Stomach (tissue), 9 donors: Measurements from ENCODE around the gene STK17A. TPM values are rescaled to one million over a fixed set of nuclear protein-coding genes. Genes with fewer than 3 reads are reported as not detected.
A peak's percentile ranks its signal among the peaks of the same experiment; 100 is the strongest.

ENCODE experiments used
- DNase-seq, 2 donors: peaks; one replicate each; pipeline versions ENCODE4 v3.0.0 to v3.0.0-alpha.2; 2013 to 2019
- H3K27ac ChIP-seq, 5 donors: fragments of 200-600 bp in 4 of 5; sonication (generic) in 4 of 5; one replicate each; pipeline ENCODE4 v1.5.1; 2013 to 2019; ENCODE audit warnings: mild to moderate bottlenecking in 1 of 5, moderate library complexity in 1 of 5
- H3K27me3 ChIP-seq, 3 donors: fragments of 200-600 bp; sonication (generic); one replicate each; pipeline ENCODE4 v1.5.1; 2017 to 2019; ENCODE audit warnings: mixed run types in 1 of 3
- H3K36me3 ChIP-seq, 4 donors: fragments of 200-600 bp; sonication (generic); 1 replicate in 3 of 4; 2 replicates in 1 of 4; pipeline ENCODE4 v1.5.1; 2016 to 2019
- H3K4me1 ChIP-seq, 4 donors: fragments of 200-600 bp; sonication (generic); one replicate each; pipeline ENCODE4 v1.5.1; 2016 to 2019
- H3K4me3 ChIP-seq, 4 donors: fragments of 200-600 bp; sonication (generic) in 3 of 4; one replicate each; pipeline ENCODE4 v1.5.1; 2016 to 2019; ENCODE audit warnings: mild to moderate bottlenecking in 1 of 4
- H3K9me3 ChIP-seq, 4 donors: fragments of 200-600 bp; sonication (generic); one replicate each; pipeline ENCODE4 v1.5.1; 2016 to 2019
- EP300 ChIP-seq: sonication (generic); formaldehyde crosslinking; IDR thresholded peaks from one replicate; pipeline ENCODE4 v1.6.1; 2017; ENCODE audit warnings: antibody characterized with exemption
- POLR2A ChIP-seq, 4 donors: fragments of 450-650 bp; IDR thresholded peaks; one replicate each; pipeline ENCODE4 v1.6.1; 2016; ENCODE audit warnings: antibody characterized with exemption in 4 of 4, control low read depth in 2 of 4, mild to moderate bottlenecking in 1 of 4, moderate library complexity in 1 of 4
- POLR2AphosphoS5 ChIP-seq, 3 donors: sonication (generic); formaldehyde crosslinking; IDR thresholded peaks; one replicate each; pipeline ENCODE4 v1.6.1; 2016; ENCODE audit warnings: antibody characterized with exemption in 3 of 3
- WGBS, 5 donors: extraction: QIAGEN DNeasy Blood & Tissue Kit in 3 of 5; methylation state at CpG; one replicate each; pipeline versions ENCODE4 v1.1.5 to v1.1.7; 2013 to 2018; 5-methylcytosine and 5-hydroxymethylcytosine counted together
- intact Hi-C: fragments of 100-400 bp; cut with DNase I; formaldehyde crosslinking; loops from one replicate; pipeline ENCODE4 v1.15.1; 2023; ENCODE audit warnings: low total_unique reads
- polyA plus RNA-seq, 3 donors: library from polyadenylated mRNA; stranded (reverse); fragments of 200-250 nt; gene quantifications; one replicate each; pipeline ENCODE4 v1.2.3, GENCODE V29; 2013
- total RNA-seq, 5 donors: library from RNA; depleted of rRNA; stranded (reverse); fragments of >200 nt; gene quantifications; one replicate each; pipeline versions ENCODE4 v1.1.0 to v1.2.3, GENCODE V29; 2014 to 2016
- TF ChIP-seq, protein P1 (sequence below), 7 experiments: fragments of 450-650 bp in 4 of 7; fragments of 200-600 bp in 3 of 7; sonication (generic) in 3 of 7; IDR thresholded peaks; one replicate each; pipeline ENCODE4 v1.5.1; 2016 to 2019; ENCODE audit warnings: antibody characterized with exemption in 7 of 7, control low read depth in 2 of 7, mild to moderate bottlenecking in 1 of 7
- donor health status: healthy with polysubstance abuse.
- donor health status: Bipolar disorder and iron deficiency.
- donor health status: healthy.

STK17A gene
- total and polyA plus RNA-seq, 8 donors = 6.3 to 33.0 (median 27.0) TPM

DNA sequence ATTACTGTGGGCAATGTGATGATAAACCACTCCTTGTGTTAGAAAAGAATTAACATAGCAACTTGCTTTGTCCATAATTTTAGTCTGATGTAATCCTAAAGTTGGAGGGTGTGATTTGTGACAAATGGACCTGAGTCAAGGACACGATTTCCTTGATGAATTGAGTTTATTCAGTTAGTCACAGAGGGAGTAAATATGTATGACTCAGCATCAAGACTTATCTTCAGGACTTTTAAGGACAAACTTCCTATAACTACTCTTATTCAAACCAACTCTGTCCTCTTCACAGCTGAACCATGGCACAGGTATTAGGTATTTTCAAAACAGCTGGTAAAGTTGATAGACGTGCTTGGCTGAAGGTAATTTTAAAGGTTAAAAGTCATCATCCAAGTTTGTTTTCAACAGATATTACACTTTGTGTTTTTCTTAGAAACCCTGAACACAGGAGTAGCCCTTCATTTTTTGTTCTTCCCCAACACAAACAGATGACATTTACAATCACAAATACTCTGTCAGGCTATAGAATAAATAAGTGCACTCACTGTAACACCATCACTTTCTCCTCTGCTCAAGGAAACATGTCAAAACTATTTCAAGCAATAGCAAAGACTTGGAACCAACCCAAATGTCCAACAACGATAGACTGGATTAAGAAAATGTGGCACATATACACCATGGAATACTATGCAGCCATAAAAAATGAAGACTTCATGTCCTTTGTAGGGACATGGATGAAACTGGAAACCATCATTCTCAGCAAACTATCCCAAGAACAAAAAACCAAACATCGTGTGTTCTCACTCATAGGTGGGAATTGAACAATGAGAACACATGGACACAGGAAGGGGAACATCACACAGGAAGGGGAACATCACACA, 91.9 kb downstream of the STK17A start:
- Histone ChIP-seq H3K9me3 (no peaks in the 10 kb centered on the region), H3K36me3 (no peaks in the 10 kb centered on the region), H3K4me3 (no peak overlapping the region), H3K27ac (peak overlapping the region in 4 of 5 donors; percentile 35 to 68 (median 61)), H3K27me3 (no peaks in the 10 kb centered on the region), H3K4me1 (peaks cover 0 to 56% (median 17%) of the 10 kb centered on the region in 4 donors)
- DNase-seq = peak in 1 of 2 donors; percentile 81
- 37 to 54% (median 44%) methylated on average over 4 of the region's 4 CpGs for WGBS, 5 donors
- intact Hi-C loops = no loop called here
- TF ChIP-seq EP300 (no peak), POLR2A (IDR thresholded peaks at IDR 0.05) (no peak), POLR2AphosphoS5 (IDR thresholded peaks at IDR 0.05) (peak in 2 of 3 donors; percentile 26 to 83)
- TF ChIP-seq, protein P1, sequence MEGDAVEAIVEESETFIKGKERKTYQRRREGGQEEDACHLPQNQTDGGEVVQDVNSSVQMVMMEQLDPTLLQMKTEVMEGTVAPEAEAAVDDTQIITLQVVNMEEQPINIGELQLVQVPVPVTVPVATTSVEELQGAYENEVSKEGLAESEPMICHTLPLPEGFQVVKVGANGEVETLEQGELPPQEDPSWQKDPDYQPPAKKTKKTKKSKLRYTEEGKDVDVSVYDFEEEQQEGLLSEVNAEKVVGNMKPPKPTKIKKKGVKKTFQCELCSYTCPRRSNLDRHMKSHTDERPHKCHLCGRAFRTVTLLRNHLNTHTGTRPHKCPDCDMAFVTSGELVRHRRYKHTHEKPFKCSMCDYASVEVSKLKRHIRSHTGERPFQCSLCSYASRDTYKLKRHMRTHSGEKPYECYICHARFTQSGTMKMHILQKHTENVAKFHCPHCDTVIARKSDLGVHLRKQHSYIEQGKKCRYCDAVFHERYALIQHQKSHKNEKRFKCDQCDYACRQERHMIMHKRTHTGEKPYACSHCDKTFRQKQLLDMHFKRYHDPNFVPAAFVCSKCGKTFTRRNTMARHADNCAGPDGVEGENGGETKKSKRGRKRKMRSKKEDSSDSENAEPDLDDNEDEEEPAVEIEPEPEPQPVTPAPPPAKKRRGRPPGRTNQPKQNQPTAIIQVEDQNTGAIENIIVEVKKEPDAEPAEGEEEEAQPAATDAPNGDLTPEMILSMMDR (IDR thresholded peaks at IDR 0.05) = no peak

Other genes starting within 250 kb of the STK17A start
- gene COA1, start 146.4 kb downstream of the STK17A start, total RNA-seq = 100 to 1,000 TPM in 1 of 5 donors, 10 to 100 TPM in 4; 13.9 to 184 (median 95.3) TPM
- 10 to 100 TPM; 44.7 to 55.1 (median 46.6) TPM for gene COA1, start 146.4 kb downstream of the STK17A start, polyA plus RNA-seq
- gene BLVRA, start 175.6 kb downstream of the STK17A start, total RNA-seq = 10 to 100 TPM; 15.2 to 52.7 (median 33.5) TPM
- 10 to 100 TPM; 44.6 to 67.1 (median 48.3) TPM for gene BLVRA, start 175.6 kb downstream of the STK17A start, polyA plus RNA-seq